ENCODE measurements around the gene ROR2.

ROR2 gene

GRCh38 chr9:91923145-91923544, 26.9 kb downstream of the ROR2 start:
- ChIA-PET CTCF (no interaction called here), POLR2A (no interaction called here)
- no peak for DNase-seq (ENCODE audit: extremely low spot score)
- TF ChIP-seq FOXM1 (IDR thresholded peaks at IDR 0.05; ENCODE audit: borderline replicate concordance): no peak
- no peak for TF ChIP-seq NFRKB (IDR thresholded peaks at IDR 0.05)
- no peak for TF ChIP-seq ZNF384 (IDR thresholded peaks at IDR 0.05)
- no peak for TF ChIP-seq CTBP1 (IDR thresholded peaks at IDR 0.05; ENCODE audit: borderline replicate concordance)
- TF ChIP-seq SUZ12 (IDR thresholded peaks at IDR 0.05): no peak
- no peak for TF ChIP-seq FOXA1 (IDR thresholded peaks at IDR 0.05)
- no peak for TF ChIP-seq ELF4 (IDR thresholded peaks at IDR 0.05)
- no peak for TF ChIP-seq HDGF (IDR thresholded peaks at IDR 0.05; ENCODE audit: borderline replicate concordance)
- TF ChIP-seq LEF1 (IDR thresholded peaks at IDR 0.05; ENCODE audit: borderline replicate concordance): no peak
- no peak for TF ChIP-seq BHLHE40 (IDR thresholded peaks at IDR 0.05; ENCODE audit: borderline replicate concordance)
- no peak for TF ChIP-seq SP1 (IDR thresholded peaks at IDR 0.05)
- no peak for TF ChIP-seq FOXK2 (IDR thresholded peaks at IDR 0.05)
- TF ChIP-seq TARDBP (IDR thresholded peaks at IDR 0.05): no peak
- TF ChIP-seq L3MBTL2 (conservative IDR thresholded peaks at IDR 0.05): no peak
- TF ChIP-seq ARNT (IDR thresholded peaks at IDR 0.05): no peak
- no peak for TF ChIP-seq PKNOX1 (IDR thresholded peaks at IDR 0.05)

DNA sequence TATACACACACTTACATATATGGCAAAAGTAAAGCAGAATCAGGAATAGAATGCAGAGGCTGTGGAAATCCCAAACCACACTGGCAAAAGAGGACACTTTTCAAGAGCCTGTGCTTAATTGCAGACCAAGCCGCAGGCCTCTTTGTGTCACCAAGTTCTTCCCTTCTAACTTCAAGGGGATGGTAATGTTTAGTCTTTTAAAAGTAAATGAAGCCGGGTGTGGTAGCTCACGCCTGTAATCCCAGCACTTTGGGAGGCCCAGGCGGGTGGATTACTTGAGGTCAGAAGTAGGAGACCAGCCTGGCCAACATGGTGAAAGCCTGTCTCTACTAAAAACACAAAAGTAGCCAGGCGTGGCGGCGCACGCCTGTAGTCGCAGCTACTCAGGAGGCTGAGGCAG, 28.7 kb downstream of the ROR2 start:
- POLR2A ChIA-PET: no interaction called here
- CTCF ChIA-PET: no interaction called here
- no peak for TF ChIP-seq NFRKB (IDR thresholded peaks at IDR 0.05)
- no peak for TF ChIP-seq L3MBTL2 (conservative IDR thresholded peaks at IDR 0.05)
- TF ChIP-seq ARNT (IDR thresholded peaks at IDR 0.05): no peak
- TF ChIP-seq ZNF384 (IDR thresholded peaks at IDR 0.05): no peak
- TF ChIP-seq ELF4 (IDR thresholded peaks at IDR 0.05): no peak
- no peak for TF ChIP-seq BHLHE40 (IDR thresholded peaks at IDR 0.05; ENCODE audit: borderline replicate concordance)
- TF ChIP-seq FOXA1 (IDR thresholded peaks at IDR 0.05): no peak
- no peak for DNase-seq (ENCODE audit: extremely low spot score)

DNA sequence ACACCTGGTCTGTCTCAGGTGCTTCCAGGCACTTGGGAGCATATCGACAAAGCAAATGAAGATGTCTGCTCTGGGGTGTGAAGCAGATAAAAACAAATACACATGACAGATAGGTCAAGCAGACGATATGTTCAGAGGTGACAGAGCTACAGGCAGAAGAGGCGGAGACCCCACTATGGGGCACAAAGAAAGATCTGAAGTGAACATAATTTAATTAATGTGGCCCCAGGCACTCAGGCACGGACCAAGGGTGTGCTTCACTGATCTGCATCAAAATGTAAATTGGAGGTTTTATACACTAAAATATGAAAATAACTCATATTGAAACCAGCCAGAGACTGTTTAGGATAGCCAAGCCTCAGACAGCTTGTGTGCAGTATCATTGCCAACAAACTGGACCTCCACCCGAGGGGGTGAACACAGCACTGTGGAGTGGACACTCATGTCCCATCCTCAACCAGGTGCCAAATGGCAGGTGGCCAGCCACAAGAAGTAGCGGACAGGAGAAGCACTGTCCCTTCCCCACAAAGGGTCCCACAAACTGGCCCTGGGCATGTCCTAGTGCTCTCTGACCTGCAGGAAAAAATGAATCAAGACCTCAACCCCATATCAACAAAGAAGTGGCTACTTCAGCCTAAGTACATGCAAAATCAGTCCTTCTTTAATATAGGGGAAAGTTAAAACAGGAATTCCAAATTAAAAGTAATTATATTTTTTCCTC, 29.2 kb downstream of the ROR2 start:
- POLR2A ChIA-PET: no interaction called here
- TF ChIP-seq NFRKB (IDR thresholded peaks at IDR 0.05) (no peak), BHLHE40 (IDR thresholded peaks at IDR 0.05; ENCODE audit: borderline replicate concordance) (no peak), CTBP1 (IDR thresholded peaks at IDR 0.05; ENCODE audit: borderline replicate concordance) (no peak), FOXM1 (IDR thresholded peaks at IDR 0.05; ENCODE audit: borderline replicate concordance) (no peak), FOXA1 (IDR thresholded peaks at IDR 0.05) (no peak), HDGF (IDR thresholded peaks at IDR 0.05; ENCODE audit: borderline replicate concordance) (no peak), FOXK2 (IDR thresholded peaks at IDR 0.05) (no peak), PKNOX1 (IDR thresholded peaks at IDR 0.05) (no peak), ELF4 (IDR thresholded peaks at IDR 0.05) (no peak), SP1 (IDR thresholded peaks at IDR 0.05) (no peak), L3MBTL2 (conservative IDR thresholded peaks at IDR 0.05) (no peak), TARDBP (IDR thresholded peaks at IDR 0.05) (no peak), ARNT (IDR thresholded peaks at IDR 0.05) (no peak)

GRCh38 chr9:91919621-91920020, 30.4 kb downstream of the ROR2 start:
- TF ChIP-seq NFRKB (IDR thresholded peaks at IDR 0.05): no peak
- no peak for TF ChIP-seq LEF1 (IDR thresholded peaks at IDR 0.05; ENCODE audit: borderline replicate concordance)
- TF ChIP-seq ARNT (IDR thresholded peaks at IDR 0.05): no peak
- TF ChIP-seq ZNF384 (IDR thresholded peaks at IDR 0.05): no peak
- TF ChIP-seq L3MBTL2 (conservative IDR thresholded peaks at IDR 0.05): no peak
- TF ChIP-seq FOXM1 (IDR thresholded peaks at IDR 0.05; ENCODE audit: borderline replicate concordance): no peak
- TF ChIP-seq CTBP1 (IDR thresholded peaks at IDR 0.05; ENCODE audit: borderline replicate concordance): no peak
- no peak for TF ChIP-seq TARDBP (IDR thresholded peaks at IDR 0.05)
- TF ChIP-seq SUZ12 (IDR thresholded peaks at IDR 0.05): no peak
- no peak for TF ChIP-seq PKNOX1 (IDR thresholded peaks at IDR 0.05)
- no peak for TF ChIP-seq BHLHE40 (IDR thresholded peaks at IDR 0.05; ENCODE audit: borderline replicate concordance)
- no peak for TF ChIP-seq ELF4 (IDR thresholded peaks at IDR 0.05)
- DNase-seq (ENCODE audit: extremely low spot score): no peak
- ChIA-PET CTCF (no interaction called here), POLR2A (no interaction called here)

More for the DNA sequence above, 29.2 kb downstream of the ROR2 start:
- CTCF ChIA-PET: no interaction called here
- no peak for DNase-seq (ENCODE audit: extremely low spot score)

DNA sequence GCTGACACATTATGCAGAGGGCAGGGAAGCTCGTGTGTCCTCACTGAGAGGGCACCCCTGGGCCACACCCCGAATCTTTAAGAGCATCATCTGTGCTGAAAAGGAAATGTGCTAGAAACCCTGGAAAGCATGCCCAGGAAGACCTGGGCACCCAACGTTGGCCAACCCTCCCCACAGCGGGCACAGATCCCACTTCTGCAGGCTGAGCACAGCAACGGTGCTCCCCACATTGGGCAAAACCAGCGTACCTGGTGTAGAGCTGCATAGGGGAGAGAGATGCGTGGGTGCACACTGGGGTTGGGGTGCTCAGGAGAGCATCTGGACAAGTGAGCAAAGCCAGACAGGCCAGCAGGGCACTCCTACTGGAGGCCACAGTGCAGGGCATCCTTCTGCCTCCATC, 32.6 kb downstream of the ROR2 start:
- TF ChIP-seq ELF4 (IDR thresholded peaks at IDR 0.05) (no peak), FOXM1 (IDR thresholded peaks at IDR 0.05; ENCODE audit: borderline replicate concordance) (no peak), SUZ12 (IDR thresholded peaks at IDR 0.05) (no peak), CTBP1 (IDR thresholded peaks at IDR 0.05; ENCODE audit: borderline replicate concordance) (no peak), PKNOX1 (IDR thresholded peaks at IDR 0.05) (no peak), LEF1 (IDR thresholded peaks at IDR 0.05; ENCODE audit: borderline replicate concordance) (no peak), FOXK2 (IDR thresholded peaks at IDR 0.05) (no peak), ARNT (IDR thresholded peaks at IDR 0.05) (no peak), SP1 (IDR thresholded peaks at IDR 0.05) (no peak), TARDBP (IDR thresholded peaks at IDR 0.05) (no peak), FOXA1 (IDR thresholded peaks at IDR 0.05) (no peak), BHLHE40 (IDR thresholded peaks at IDR 0.05; ENCODE audit: borderline replicate concordance) (no peak), L3MBTL2 (conservative IDR thresholded peaks at IDR 0.05) (no peak), ZNF384 (IDR thresholded peaks at IDR 0.05) (no peak), NFRKB (IDR thresholded peaks at IDR 0.05) (no peak)
- no peak for DNase-seq (ENCODE audit: extremely low spot score)
- ChIA-PET POLR2A (no interaction called here), CTCF (no interaction called here)

Measured in HEK293T (cell line).